HG02884 (cell line): ENCODE data around the gene LYST.

ENCODE experiments used
- ATAC-seq: cut with Tn5 transposase; IDR thresholded peaks from one replicate; pipeline ENCODE4 v1.9.1; 2021; ENCODE audit warnings: mild to moderate bottlenecking, moderate library complexity; ENCODE audit not compliant: unreplicated experiment

The LYST gene

GRCh38 chr1:235726557-235726956 is 140.1 kb downstream of the LYST start:
- no peak for ATAC-seq

DNA sequence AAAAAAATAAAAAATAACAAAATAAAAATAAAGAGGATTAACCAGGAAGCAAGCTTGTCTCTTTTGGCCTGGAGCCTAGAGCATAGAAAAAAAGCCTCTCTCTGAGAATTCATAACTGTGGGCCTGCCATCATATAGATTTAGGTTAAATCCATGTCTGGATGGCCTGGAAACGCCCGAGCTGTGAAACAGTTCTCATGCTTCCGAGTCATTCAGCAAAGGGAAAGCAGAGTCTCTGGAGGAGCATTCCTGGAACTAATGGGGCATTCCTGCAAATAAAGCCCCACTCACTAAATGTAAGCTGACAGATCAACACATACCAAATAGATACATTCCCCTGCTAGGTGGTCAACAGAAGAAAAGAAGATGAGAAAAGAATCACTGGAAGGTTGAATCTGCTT is 141.3 kb downstream of the LYST start:
- no peak for ATAC-seq

DNA sequence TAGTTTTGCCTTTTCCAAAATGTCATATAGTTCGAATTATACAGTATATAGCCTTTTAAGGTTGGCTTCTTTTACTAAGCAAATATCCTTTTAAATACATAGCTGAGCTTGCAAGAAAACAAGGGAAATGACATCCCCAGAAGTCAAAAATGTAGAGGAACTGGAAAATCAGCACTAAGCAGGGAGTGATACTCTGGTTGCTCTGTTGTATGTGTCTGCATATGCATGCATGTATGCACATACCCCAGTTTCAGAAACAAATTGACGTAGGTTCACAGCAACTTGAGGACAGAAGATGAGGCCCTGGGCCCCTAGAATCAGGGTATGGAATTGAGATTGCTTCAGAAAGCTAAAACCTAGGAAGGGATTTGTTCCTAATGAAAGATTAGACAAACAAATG is 142.0 kb downstream of the LYST start:
- no peak for ATAC-seq

- ATAC-seq, result no peak
Observed at GRCh38 chr1:235722858-235723257, 143.8 kb downstream of the LYST start.

DNA sequence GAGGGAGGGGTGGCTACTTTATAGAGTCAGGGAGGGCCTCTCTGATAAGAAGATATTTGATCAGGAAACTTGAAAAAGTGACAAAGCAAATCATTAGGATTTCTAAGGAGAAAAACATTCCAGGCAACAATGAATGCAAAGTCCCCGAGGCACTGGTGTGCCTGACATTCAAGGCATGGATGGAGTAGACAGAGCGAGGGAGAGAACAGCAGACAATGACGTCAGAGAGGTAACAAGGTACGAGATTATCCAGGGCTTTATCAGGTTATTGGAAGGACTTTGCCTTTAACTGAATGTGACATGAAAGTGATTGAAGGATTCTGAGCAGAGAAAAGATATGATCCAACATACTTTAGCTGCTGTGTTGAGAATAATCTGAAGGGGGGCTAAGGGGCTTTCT is 144.7 kb downstream of the LYST start:
- ATAC-seq, result no peak

DNA sequence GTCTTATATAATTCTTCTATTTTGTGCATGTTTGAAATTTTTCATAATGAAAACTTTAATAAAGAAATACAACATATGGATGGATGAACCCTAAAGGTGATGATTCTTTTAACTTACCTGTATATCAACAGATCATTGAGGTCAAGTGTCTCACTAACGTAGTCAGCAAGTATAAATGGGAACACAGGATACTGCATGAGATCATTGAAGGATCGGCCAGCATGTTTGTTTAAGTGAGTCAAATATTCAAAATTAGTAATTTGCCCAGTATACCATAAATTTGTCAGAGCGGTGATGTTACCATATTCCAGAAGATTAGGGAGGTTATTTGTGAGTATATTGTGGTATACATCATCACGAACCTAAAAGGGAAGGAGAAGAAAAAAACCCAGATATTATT is 146.2 kb downstream of the LYST start:
- ATAC-seq, result no peak

DNA sequence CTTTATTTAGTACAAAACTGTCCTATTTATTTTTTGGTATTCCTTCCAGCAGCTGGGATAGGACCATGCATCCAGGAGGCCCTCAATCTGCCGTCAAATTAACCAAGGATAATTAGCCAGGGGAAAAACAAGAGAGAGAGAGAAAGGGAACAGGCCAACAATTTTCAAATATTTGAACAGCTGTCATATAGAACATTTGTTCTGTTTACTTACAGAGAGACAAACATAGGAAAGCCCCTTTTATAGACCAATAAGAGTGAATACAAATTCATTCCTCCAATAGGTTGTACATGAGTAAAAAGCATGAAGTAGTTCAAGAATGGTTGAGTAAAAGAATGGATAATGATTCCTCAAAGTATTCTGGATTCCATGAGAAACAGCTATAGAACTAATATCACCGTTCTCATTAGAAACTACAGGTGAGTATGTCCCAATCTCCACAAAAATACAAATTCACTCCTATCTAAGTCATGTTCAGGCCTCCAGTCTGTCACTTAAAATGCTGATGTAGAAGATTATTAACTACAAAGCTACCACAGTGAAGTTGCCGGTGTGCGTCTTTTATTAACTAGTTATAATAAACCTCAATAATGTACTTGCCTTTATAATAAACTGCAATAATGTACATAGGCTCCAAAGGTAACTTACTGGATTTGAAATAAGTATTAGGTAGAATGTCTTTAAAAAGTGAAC is 152.4 kb downstream of the LYST start:
- no peak for ATAC-seq

GRCh38 chr1:235712812-235713211 is 153.9 kb downstream of the LYST start:
- no peak for ATAC-seq

DNA sequence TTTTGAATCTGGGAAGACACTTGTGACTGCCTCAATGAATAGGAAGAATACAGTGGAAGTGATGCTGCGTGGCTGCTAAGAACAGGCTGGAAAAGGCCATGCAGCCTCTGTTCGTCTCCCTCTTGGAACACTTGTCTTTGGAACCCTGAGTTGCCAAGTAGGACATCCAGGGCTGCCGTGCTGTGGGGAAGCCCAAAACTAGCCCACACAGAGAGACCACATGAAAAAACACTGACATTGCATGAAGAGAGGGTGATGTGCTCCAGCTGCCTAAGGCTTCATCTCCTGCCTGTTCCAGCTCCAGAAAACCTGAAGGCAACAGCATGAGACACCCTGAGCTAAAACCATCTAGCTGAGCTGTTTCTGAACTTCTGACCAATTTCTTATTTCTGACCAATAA is 156.0 kb downstream of the LYST start:
- no peak for ATAC-seq

GRCh38 chr1:235709018-235709417 is 157.7 kb downstream of the LYST start:
- no peak for ATAC-seq

- ATAC-seq, result no peak
Observed at GRCh38 chr1:235708390-235708962, 158.2 kb downstream of the LYST start.

- no peak for ATAC-seq
Observed at GRCh38 chr1:235703506-235703905, 163.2 kb downstream of the LYST start.

DNA sequence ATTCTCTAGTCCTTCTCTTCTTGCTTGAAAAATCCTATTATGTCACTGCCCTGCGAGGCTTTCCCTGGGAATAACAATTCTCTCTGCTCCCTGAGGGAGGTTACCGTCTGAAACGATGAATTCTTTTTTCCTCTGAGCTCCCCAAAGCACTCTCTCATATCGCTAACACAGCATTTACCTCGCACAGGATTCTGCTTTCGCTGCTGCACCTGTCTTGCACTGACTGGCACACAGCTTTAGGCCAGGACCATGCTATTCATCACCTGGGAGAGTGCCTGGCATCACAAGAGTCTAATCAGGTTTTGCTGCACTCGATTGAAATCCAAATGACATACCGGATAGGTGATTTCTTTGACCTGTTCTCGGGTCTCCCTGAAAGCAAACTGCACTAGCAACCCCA is 164.3 kb downstream of the LYST start:
- no peak for ATAC-seq

DNA sequence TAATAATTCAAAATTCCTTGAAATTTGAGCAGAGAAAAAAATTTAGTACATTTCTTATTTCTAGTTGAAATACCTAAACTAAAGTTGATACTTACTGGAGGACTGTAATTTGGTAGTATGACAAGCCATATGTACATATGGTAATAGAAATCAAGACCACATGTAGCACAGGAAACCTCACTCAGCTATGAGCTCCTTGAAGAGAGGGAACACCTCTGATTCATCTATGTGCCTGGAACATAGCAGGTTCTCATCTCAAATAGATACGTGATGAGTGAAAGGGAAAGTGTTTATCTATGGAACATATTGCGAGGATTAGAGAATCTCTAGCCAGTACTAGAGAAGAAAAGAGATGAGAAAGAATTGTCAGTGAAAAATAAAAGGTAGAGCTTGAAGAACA is 169.2 kb downstream of the LYST start:
- no peak for ATAC-seq

DNA sequence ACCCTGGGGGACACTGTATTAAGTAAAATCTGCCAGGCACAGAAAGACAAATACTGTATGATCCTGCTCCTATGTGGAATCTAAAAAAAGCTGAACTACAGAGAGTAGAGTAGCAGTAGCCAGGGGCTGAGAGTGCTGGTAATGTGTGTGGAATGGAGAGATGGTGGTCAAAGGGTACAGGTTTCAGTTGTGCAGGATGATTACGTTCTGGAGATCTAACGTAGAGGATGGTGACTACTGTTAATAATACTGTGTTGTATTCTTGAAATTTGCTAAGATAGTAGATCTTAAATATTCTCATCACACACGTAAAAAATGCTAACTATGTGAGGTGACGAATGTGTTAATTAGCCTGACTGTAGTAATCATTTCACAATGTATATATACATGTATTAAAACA is 177.3 kb downstream of the LYST start:
- no peak for ATAC-seq

DNA sequence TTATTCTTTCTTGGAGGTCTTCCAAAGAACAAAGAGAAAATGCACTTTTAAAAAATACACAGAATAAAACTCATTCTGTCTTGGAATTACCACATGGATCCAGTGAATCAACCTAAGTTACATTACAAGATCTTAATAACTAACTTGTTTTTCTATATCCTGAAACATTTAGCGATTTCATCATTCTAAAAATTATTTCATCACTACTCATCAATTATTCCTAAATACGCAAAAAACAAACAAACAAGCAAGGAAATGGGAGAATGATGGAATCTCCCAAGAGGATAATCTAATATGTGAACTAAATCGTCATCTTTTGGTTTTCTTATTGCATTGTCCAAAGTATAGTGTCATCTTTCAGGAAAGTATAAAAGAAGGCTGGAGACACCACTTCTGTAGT is 178.6 kb downstream of the LYST start:
- ATAC-seq, result no peak

DNA sequence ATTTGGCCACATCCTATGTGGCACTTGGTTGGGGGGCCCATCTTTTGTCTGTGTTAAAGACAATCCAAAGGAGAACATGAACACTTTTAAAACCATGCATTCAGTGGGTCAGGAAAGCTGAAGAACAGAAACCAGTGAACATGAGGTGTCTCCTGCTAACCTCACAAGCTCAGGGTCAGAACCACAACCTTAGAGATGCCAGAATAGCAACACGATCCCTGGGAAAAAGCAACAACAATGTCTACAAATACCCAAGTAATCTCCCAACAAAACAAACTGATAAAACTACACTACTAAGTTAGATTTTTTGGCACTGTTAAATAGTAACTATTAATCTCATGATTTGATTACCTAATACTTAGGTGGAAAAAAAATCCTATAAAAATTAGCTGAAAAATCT is 183.1 kb downstream of the LYST start:
- ATAC-seq, result no peak

DNA sequence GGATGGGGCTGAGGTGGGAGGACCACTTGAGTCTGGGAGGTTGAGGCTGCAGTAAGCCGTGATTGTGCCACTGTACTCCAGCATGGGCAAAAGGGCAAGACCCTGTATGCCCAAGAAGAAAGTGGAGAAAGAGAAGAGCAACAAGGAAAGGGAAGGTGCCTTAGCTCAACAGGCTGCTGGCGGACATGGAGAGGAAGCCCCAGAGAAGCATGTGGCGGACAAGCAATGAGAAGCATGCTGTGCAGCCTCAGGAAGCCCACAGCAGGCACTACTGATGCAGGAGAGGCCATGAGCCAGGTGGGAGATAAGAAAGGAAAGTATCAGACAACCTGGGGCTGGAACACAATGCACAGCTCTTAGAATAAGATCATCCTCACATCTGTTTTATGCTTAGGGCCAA is 184.5 kb downstream of the LYST start:
- no peak for ATAC-seq

- no peak for ATAC-seq
Observed at GRCh38 chr1:235679644-235680043, 187.1 kb downstream of the LYST start.

- ATAC-seq, result no peak
Observed at GRCh38 chr1:235679005-235679404, 187.7 kb downstream of the LYST start.

- no peak for ATAC-seq
Observed at GRCh38 chr1:235675152-235675890, 191.4 kb downstream of the LYST start.

GRCh38 chr1:235673981-235674380 is 192.7 kb downstream of the LYST start:
- no peak for ATAC-seq
